ENCODE data around the gene STAB2. TPM values are rescaled to one million over a fixed set of nuclear protein-coding genes. Genes with fewer than 3 reads are reported as not detected.

Gene STAB2
- polyA plus RNA-seq, 1 of the 3 experiments (the other 2 are of a cell fraction), result not detected

DNA sequence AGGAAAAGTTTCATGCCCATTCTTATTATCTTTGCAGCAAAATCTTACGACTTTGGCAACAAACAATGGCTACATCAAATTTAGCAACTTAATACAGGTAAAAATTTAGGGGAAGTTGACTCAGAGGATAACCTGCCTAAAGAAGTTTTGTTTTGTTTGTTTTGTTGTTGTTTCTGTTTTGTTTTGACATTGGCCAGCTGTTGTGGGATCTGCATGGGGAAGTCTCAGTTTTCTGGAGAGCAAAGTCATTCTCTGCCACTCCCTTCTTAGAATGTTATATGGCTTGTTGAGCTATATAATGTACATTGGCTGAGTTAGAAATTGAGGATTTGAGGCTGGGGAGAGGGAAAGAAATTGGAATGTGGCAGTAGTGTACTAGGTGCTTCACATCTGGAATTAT, 144.5 kb downstream of the STAB2 start (continued):
- TF ChIP-seq NRF1 (IDR thresholded peaks at IDR 0.05; ENCODE audit: low read depth, low read length) (no peak), FOXM1 (IDR thresholded peaks at IDR 0.05; ENCODE audit: low read depth) (no peak)

DNA sequence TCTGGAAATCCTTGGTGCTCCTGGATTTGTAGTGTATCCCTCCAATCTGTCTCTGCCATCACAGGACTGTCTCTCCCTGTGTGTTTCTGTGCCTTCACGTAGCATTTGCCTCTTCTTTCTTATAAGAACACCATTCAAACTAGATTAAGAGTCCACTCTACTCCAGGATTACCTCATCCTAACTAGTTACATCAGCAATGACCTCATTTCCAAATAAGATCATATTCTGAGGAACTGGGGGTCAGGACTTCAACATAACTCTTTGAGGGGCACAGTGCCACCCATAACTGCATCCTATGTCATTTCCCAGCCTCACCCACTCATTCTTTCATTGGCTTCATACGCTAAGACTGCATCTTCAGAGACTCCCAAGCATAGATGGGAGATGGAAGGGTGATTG, 147.8 kb downstream of the STAB2 start:
- H3K79me2 ChIP-seq (ENCODE audit: insufficient read depth), result no peaks in the 10 kb centered on the region
- TF ChIP-seq, protein P1, sequence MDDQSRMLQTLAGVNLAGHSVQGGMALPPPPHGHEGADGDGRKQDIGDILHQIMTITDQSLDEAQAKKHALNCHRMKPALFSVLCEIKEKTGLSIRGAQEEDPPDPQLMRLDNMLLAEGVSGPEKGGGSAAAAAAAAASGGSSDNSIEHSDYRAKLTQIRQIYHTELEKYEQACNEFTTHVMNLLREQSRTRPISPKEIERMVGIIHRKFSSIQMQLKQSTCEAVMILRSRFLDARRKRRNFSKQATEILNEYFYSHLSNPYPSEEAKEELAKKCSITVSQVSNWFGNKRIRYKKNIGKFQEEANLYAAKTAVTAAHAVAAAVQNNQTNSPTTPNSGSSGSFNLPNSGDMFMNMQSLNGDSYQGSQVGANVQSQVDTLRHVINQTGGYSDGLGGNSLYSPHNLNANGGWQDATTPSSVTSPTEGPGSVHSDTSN (IDR thresholded peaks at IDR 0.05), result no peak
- TF ChIP-seq NFIC (IDR thresholded peaks at IDR 0.05; ENCODE audit: borderline replicate concordance) (no peak), FOXJ3 (CRISPR knock-in tag; IDR thresholded peaks at IDR 0.05) (no peak), FOSL2 (IDR thresholded peaks at IDR 0.05; ENCODE audit: borderline replicate concordance, low read depth) (no peak), SIN3A (IDR thresholded peaks at IDR 0.05; ENCODE audit: borderline replicate concordance, low read depth, low read length) (no peak), RXRA (IDR thresholded peaks at IDR 0.05; ENCODE audit: borderline replicate concordance, low read depth) (no peak), TAF1 (IDR thresholded peaks at IDR 0.05; ENCODE audit: borderline replicate concordance, low read depth, low read length) (no peak), MEF2A (IDR thresholded peaks at IDR 0.05; ENCODE audit: borderline replicate concordance, low read depth) (no peak)
- TF ChIP-seq, protein P2, sequence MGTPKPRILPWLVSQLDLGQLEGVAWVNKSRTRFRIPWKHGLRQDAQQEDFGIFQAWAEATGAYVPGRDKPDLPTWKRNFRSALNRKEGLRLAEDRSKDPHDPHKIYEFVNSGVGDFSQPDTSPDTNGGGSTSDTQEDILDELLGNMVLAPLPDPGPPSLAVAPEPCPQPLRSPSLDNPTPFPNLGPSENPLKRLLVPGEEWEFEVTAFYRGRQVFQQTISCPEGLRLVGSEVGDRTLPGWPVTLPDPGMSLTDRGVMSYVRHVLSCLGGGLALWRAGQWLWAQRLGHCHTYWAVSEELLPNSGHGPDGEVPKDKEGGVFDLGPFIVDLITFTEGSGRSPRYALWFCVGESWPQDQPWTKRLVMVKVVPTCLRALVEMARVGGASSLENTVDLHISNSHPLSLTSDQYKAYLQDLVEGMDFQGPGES (IDR thresholded peaks at IDR 0.05; ENCODE audit: low read depth, low read length), result no peak
- TF ChIP-seq, protein P3, sequence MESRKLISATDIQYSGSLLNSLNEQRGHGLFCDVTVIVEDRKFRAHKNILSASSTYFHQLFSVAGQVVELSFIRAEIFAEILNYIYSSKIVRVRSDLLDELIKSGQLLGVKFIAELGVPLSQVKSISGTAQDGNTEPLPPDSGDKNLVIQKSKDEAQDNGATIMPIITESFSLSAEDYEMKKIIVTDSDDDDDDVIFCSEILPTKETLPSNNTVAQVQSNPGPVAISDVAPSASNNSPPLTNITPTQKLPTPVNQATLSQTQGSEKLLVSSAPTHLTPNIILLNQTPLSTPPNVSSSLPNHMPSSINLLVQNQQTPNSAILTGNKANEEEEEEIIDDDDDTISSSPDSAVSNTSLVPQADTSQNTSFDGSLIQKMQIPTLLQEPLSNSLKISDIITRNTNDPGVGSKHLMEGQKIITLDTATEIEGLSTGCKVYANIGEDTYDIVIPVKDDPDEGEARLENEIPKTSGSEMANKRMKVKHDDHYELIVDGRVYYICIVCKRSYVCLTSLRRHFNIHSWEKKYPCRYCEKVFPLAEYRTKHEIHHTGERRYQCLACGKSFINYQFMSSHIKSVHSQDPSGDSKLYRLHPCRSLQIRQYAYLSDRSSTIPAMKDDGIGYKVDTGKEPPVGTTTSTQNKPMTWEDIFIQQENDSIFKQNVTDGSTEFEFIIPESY (IDR thresholded peaks at IDR 0.05; ENCODE audit: borderline replicate concordance, low read depth), result no peak
- no peak overlapping the region for H3K9ac ChIP-seq
- H4K20me1 ChIP-seq (ENCODE audit: insufficient read depth), result no peaks in the 10 kb centered on the region
- no peaks in the 10 kb centered on the region for H3K36me3 ChIP-seq (replicated peaks in 1 of 2; ENCODE audit: control insufficient read depth in 1 of 2, insufficient read depth in 2 of 2, low read length in 1 of 2)
- 32% methylated on average over 2 of the region's 2 CpGs for WGBS (ENCODE audit: low lambda C conversion rate)
- H3K27ac ChIP-seq (ENCODE audit: low read depth in 2 of 2, low read length in 1 of 2), result no peak overlapping the region
- CTCF ChIA-PET, result no interaction called here
- peaks cover 11% of the 10 kb centered on the region; the same call in 1 of the 2 replicates for H3K27me3 ChIP-seq (ENCODE audit: insufficient read depth)
- no peaks in the 10 kb centered on the region for H3K9me2 ChIP-seq
- H3K4me3 ChIP-seq (ENCODE audit: low read depth in 2 of 2, low read length in 1 of 2), result no peak overlapping the region
- H2AFZ ChIP-seq (ENCODE audit: low read depth), result no peak overlapping the region
- H3K9me3 ChIP-seq, result no peaks in the 10 kb centered on the region
- H3F3A ChIP-seq (replicated peaks; ENCODE audit: insufficient read depth), result no peaks in the 10 kb centered on the region
- no peak overlapping the region for H3K4me2 ChIP-seq
- POLR2A ChIA-PET, result no interaction called here
- DNase-seq, result no peak
- H3K4me1 ChIP-seq (ENCODE audit: control insufficient read depth in 1 of 2, insufficient read depth in 2 of 2, low read depth in 1 of 2, low read length in 1 of 2), result no peaks in the 10 kb centered on the region

All from SK-N-SH (cell line).